Activated T-cell treated with anti-CD3 and anti-CD28 coated beads for 24 hours (primary cell): ENCODE data around the gene SPATA31A7.
"Not testable (repeated sequence)": the region's sequence is repeated elsewhere in the genome, so short reads cannot be mapped to it uniquely, and the experiment has no call there.

Experiments
- DNase-seq: peaks from one replicate; pipeline ENCODE4 v3.0.0-alpha.2; 2020; ENCODE audit warnings: low read depth

Gene SPATA31A7

GRCh38 chr9:61189736-61190135 lies at the start of gene SPATA31A7:
TSS of gene SPATA31A7 (plus strand) at chr9:61190036. CDS start at chr9:61190065, 29 bp downstream.
- DNase-seq = not testable (repeated sequence)

DNA sequence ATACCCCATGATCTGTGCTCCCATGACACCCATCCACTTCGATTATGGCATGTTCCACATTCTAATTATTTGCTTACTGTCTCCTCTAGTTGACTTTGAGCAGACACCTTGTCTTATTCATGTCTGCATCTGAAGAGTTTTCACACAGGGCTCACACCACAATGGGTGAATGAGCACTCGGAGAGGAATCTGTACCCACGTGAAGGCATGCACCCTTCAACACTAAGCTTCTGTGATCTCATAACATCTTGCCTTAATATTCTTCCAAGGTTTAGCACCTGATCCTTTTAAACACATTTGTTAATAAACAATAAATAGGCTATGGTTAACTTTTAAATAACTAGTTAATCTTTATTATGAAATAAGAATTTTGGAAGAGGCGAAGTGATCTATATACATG lies 36.6 kb downstream of the SPATA31A7 start:
- not testable (repeated sequence) for DNase-seq
